Right lobe of liver (tissue), 4 donors: ENCODE measurements around the gene CIB2.

ENCODE experiments used
- POLR2A ChIP-seq: fragments of 450-650 bp; IDR thresholded peaks from one replicate; pipeline ENCODE4 v1.6.1; 2017; ENCODE audit warnings: antibody characterized with exemption, mild to moderate bottlenecking
- TF ChIP-seq, protein P1 (sequence below), 4 donors: fragments of 200-600 bp in 3 of 4; fragments of 450-650 bp in 1 of 4; IDR thresholded peaks; one replicate each; pipeline versions ENCODE4 v1.5.1 to v1.8.0; 2016 to 2022; ENCODE audit warnings: antibody characterized with exemption in 4 of 4, mild to moderate bottlenecking in 2 of 4
- donor health status: DM: no; HTN: no; CAD: no.
- donor health status: DM: no; HTN: no; CAD: no.
- donor health status: DM: no; HTN: yes; CAD: no.

DNA sequence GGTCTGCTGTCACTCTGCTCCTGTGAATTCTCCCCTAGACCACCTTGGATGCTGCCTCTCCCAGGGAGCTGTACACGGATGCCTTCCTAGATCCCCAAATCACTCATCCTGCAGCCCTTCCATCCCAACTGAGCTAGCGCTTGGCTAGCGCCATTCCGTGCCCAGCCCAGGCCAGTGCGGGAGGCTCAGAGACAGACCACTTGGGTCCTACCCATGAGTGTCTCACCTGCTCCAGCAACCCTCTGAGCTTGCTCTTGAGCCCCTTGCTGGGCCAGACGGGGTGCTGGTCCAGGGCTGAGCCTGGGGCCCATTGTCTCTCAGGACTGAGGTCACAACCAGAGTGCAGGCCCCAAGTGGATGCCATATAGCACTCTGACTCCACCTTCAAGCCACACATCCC is 21.1 kb downstream of the CIB2 start:
- TF ChIP-seq, protein P1, sequence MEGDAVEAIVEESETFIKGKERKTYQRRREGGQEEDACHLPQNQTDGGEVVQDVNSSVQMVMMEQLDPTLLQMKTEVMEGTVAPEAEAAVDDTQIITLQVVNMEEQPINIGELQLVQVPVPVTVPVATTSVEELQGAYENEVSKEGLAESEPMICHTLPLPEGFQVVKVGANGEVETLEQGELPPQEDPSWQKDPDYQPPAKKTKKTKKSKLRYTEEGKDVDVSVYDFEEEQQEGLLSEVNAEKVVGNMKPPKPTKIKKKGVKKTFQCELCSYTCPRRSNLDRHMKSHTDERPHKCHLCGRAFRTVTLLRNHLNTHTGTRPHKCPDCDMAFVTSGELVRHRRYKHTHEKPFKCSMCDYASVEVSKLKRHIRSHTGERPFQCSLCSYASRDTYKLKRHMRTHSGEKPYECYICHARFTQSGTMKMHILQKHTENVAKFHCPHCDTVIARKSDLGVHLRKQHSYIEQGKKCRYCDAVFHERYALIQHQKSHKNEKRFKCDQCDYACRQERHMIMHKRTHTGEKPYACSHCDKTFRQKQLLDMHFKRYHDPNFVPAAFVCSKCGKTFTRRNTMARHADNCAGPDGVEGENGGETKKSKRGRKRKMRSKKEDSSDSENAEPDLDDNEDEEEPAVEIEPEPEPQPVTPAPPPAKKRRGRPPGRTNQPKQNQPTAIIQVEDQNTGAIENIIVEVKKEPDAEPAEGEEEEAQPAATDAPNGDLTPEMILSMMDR (IDR thresholded peaks at IDR 0.05) = no peak
- TF ChIP-seq POLR2A = no peak
